Fibroblast of skin of abdomen (primary cell): ENCODE results near the gene PRPS2. TPM values are rescaled to one million over a fixed set of nuclear protein-coding genes. Genes with fewer than 3 reads are reported as not detected.

Source experiments
- DNase-seq: peaks from one replicate; pipeline ENCODE4 v3.0.0-alpha.2; 2013
- polyA plus RNA-seq, 2 experiments: library from polyadenylated mRNA; unstranded; fragments of 120-200 nt; gene quantifications; one replicate each; pipeline ENCODE4 v1.2.1, GENCODE V29; 2013; ENCODE audit not compliant: insufficient read length in 2 of 2

PRPS2 gene
- polyA plus RNA-seq (2013, experiment 1 of 2; ENCODE audit: insufficient read length), result 23.3 TPM
- polyA plus RNA-seq (2013, experiment 2 of 2; ENCODE audit: insufficient read length), result 23.8 TPM

- DNase-seq, result peak; percentile 54
Observed at GRCh38 chrX:12791257-12792228, at the start of gene PRPS2. Gene PRPS2, plus strand, starts transcription at chrX:12791412. Its CDS starts 86 bp downstream, at chrX:12791498.

GRCh38 chrX:12741416-12741815, 49.8 kb upstream of the PRPS2 start:
- DNase-seq, result no peak

GRCh38 chrX:12747433-12747832, 43.8 kb upstream of the PRPS2 start:
- DNase-seq, result no peak

- DNase-seq, result no peak
Observed at GRCh38 chrX:12751887-12752286, 39.3 kb upstream of the PRPS2 start.

- DNase-seq, result no peak
Observed at GRCh38 chrX:12753366-12753765, 37.8 kb upstream of the PRPS2 start.

GRCh38 chrX:12758291-12758690, 32.9 kb upstream of the PRPS2 start:
- peak; percentile 4 for DNase-seq

- no peak for DNase-seq
Observed at GRCh38 chrX:12767856-12768255, 23.4 kb upstream of the PRPS2 start.

GRCh38 chrX:12768491-12768890, 22.7 kb upstream of the PRPS2 start:
- DNase-seq, result no peak

GRCh38 chrX:12770440-12770839, 20.8 kb upstream of the PRPS2 start:
- peak; percentile 3 for DNase-seq

GRCh38 chrX:12771445-12772069, 19.7 kb upstream of the PRPS2 start:
- DNase-seq, result peak; percentile 20

- DNase-seq, result no peak
Observed at GRCh38 chrX:12777670-12778069, 13.5 kb upstream of the PRPS2 start.

GRCh38 chrX:12779534-12779933, 11.7 kb upstream of the PRPS2 start:
- no peak for DNase-seq

GRCh38 chrX:12788645-12789044, 2.6 kb upstream of the PRPS2 start:
- DNase-seq, result no peak

- no peak for DNase-seq
Observed at GRCh38 chrX:12789976-12790375, 1.2 kb upstream of the PRPS2 start.

GRCh38 chrX:12790885-12791256, 341 bp upstream of the PRPS2 start:
- no peak for DNase-seq

- no peak for DNase-seq
Observed at GRCh38 chrX:12792711-12793110, 1.5 kb downstream of the PRPS2 start.

GRCh38 chrX:12794654-12795053, 3.4 kb downstream of the PRPS2 start:
- DNase-seq, result no peak

- no peak for DNase-seq
Observed at GRCh38 chrX:12798601-12799000, 7.4 kb downstream of the PRPS2 start.

- no peak for DNase-seq
Observed at GRCh38 chrX:12799118-12799517, 7.9 kb downstream of the PRPS2 start.

GRCh38 chrX:12802741-12803140, 11.5 kb downstream of the PRPS2 start:
- peak; percentile 13 for DNase-seq

GRCh38 chrX:12804655-12805054, 13.4 kb downstream of the PRPS2 start:
- peak; percentile 3 for DNase-seq

- DNase-seq, result no peak
Observed at GRCh38 chrX:12805333-12805732, 14.1 kb downstream of the PRPS2 start.

- DNase-seq, result no peak
Observed at GRCh38 chrX:12811658-12812057, 20.4 kb downstream of the PRPS2 start.

GRCh38 chrX:12814420-12814819, 23.2 kb downstream of the PRPS2 start:
- peak; percentile 42 for DNase-seq
